HG03196 (cell line): Measurements from ENCODE around the gene TENM4.
"Not testable (repeated sequence)": the region's sequence is repeated elsewhere in the genome, so short reads cannot be mapped to it uniquely, and the experiment has no call there.

Source experiments
- ATAC-seq: cut with Tn5 transposase; IDR thresholded peaks from one replicate; pipeline ENCODE4 v1.9.1; 2021; ENCODE audit not compliant: unreplicated experiment

The TENM4 gene

DNA sequence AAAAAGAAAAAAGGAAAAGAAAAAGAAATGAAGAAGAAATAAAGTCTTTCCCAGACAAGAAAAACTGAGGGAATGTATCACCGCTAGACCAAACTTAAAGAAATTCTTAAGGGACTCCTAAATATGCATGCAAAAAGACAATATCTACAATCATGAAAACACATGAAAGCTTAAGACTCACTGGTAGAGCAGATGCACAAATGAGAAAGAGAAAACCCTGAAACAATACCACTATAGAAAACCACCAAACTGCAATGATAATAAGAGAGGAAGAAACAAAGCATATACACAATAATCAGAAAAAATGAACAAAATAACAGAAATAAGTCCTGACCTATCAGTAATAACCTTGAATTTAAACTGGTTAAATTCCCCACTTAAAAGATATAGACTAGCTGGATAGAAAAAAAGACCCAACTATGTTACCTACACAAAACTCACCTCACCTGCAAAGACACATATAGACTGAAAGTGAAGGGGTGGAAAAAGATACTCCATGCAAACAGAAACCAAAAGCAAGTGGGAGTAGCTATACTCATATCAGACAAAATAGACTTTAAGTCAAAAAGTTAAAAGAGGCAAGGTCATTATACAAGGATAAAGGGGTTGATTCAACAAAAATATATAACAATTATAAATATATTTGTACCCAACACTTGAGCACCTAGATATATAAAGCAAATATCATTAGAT is 804.9 kb downstream of the TENM4 start:
- no peak for ATAC-seq

GRCh38 chr11:78633516-78634310 is 807.1 kb downstream of the TENM4 start:
- ATAC-seq = no peak

DNA sequence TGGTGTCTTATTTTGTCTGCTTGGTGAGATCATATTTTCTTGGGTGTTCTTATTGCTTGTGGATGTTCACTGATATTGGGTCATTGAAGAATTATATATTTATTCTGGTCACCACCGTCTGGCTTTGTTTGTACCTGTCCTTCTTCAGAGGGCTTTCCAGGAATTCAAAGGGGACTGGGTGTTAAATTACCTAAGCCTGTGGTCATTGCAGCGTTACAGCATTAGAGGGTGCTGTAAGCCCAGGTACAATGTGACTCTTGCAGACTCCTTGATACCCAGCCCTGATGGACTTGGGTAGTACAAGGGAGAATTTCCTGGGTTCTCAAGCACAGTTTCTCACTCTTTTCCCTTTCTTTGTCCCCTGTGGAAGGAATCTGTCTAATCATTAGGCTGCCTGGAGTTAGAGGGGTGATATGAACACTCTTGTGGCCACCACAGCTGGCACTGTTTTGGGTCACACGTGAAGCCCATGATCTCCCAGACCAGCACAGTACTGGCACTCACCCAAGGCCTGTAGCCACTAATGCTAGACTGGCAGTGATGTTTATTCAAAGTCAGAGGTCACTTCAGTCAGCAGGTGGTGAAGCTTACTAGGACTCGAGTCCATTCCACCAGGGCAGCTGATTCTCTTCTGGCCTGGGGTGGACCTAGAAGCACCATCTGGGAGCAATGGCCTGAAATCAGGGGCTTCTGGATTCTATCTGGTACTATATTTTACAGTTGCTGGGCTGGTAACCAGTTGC is 810.1 kb downstream of the TENM4 start:
- no peak for ATAC-seq

DNA sequence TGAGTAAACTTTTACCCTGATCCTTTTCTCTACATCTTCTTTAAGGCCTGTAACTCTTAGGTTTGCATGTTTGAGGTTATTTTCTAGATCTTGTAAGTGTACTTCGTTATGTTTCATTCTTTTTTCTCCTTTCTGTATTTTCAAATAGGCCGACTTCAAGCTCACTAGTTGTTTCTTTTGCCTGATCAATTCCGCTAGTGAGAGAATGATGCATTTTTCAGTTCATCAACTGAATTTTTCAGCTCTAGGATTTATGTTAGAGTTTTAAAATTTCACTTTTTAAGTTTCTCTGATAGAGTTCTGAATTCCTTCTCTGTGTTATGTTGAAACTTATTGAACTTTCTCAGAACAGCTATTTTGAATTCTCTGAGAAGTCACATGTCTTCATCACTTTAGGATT is 810.7 kb downstream of the TENM4 start:
- no peak for ATAC-seq

DNA sequence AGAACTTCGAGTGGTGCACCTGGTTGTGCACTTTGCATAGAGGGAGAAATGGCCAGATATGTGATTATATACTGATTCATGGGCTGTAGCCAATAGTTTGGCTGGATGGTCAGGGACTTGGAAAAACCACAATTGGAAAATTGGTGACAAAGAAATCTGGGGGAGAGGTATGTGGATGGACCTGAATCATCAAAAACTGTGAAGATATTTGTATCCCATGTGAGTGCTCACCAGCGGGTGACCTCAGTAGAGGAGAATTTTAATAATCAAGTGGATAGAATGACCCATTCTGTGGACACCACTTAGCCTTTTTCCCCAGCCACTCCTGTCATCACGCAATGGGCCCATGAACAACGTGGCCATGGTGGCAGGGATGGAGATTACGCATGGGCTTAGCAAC is 818.2 kb downstream of the TENM4 start:
- no peak for ATAC-seq

GRCh38 chr11:78620159-78620558 is 820.7 kb downstream of the TENM4 start:
- no peak for ATAC-seq

DNA sequence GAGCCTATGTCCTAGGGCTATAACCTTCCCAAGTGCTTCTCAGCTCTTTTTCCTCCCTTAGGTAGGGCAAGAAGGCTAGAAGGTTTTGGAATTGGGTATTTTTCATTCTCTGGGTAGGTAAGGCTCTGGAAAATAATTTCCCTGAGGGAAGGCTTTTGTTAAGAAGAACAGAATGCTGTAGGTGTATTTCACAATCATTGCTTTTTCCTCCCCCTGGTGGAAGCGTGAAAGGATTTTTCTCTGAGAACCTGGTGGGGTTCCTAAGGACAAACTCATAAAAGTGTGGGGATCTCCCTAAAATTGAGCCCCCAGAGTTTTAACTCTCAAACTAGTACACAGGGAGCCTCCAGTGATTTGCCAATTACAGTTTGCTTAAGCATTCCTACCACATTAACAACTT is 825.1 kb downstream of the TENM4 start:
- ATAC-seq = no peak

- ATAC-seq = no peak
Measured at GRCh38 chr11:78613378-78613813, 827.4 kb downstream of the TENM4 start.

DNA sequence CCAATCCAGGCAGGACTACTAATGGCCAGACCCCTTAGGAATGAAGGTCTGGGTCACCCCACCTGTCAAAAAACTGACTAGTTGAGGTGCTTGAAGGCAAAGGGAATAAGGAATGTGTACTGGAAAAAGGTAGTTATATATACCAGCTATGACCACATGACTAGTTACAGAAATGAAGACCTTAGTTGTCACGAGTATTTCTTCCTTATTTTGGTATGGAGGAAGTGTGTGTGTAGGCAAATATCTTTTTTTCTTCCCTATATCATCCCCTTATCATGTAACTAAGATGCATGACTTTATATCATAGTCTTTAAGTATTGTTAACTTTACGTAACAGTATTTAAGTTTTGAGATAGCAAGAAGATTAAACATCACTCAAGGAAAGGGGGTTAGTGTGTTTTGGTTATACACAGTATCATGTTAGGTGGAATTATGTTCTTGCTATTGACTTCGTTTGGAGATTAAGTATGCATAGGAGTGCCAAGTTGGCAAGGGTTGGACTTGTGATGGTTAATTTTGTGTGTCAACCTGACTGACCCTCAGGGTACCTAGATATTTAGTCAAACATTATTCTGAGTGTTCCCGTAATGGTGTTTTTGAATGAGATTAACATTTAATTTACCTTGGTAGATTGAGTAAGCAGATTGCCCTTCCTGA is 828.0 kb downstream of the TENM4 start:
- no peak for ATAC-seq

- ATAC-seq = not testable (repeated sequence)
Measured at GRCh38 chr11:78609321-78609720, 831.5 kb downstream of the TENM4 start.

DNA sequence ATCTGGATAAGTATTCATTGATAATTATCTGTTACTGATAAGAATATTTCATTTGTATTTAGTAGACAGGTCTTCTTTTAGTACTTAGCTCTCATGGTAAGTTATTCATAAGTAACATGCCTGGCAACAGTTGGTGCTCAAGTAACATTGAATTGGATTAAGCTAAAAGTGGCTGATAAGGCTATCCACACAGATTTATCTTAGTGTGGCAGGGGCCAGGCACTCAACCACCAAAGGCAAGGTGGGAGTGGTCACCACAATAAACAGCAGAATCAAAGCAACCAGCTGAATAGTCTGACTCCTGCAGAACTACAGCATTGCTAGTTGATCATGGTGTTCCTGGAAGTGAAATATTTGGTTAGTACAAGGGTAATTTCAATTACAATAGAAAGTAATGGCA is 833.1 kb downstream of the TENM4 start:
- no peak for ATAC-seq

- ATAC-seq = no peak
Measured at GRCh38 chr11:78606667-78607066, 834.2 kb downstream of the TENM4 start.

GRCh38 chr11:78605296-78605695 is 835.5 kb downstream of the TENM4 start:
- no peak for ATAC-seq

DNA sequence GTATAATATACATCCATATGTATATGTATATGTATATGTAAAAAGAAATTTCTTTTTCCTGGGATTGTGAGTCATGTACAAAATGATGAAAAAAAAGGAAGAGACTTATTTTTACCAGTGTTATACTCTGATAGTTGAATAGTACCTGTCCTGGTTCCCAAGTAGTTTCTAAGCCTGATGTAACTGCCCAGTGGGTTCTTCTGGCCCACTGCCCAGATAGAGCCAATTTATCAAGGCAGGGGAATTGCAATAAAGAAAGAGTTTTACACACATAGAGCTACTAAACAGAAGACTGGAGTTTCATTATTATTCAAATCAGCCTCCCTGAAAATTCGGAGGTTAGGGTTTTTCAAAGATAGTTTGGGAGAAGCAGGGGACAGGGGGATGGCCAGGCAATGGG is 837.0 kb downstream of the TENM4 start:
- no peak for ATAC-seq
